Measurements from ENCODE around the gene DOCK9. TPM values are rescaled to one million over a fixed set of nuclear protein-coding genes. Genes with fewer than 3 reads are reported as not detected.

Gene DOCK9
- total RNA-seq, 8 experiments from 2014 or later: 1.8 to 39.0 (median 4.9) TPM

DNA sequence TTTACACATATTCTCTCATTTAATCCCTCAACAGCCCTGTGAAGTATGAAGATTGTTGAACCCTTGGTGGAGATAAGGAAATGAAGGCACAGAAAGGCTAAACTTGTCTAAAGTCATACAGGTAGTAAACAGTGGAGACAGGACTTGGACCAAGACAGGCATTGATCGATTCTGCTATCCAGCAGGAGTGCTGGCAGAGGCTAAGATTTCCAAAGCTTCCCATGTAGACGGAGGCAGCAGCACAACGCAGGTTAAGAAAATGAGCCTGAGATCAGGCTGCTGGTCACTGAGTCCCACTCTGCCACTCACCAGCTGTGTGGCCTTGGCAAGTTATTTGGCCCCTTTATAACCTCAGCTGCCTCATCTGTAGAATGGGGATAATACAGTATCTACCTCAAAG is 140.0 kb downstream of the DOCK9 start:
- H3K27ac ChIP-seq: no peak overlapping the region
- 61 to 100% (median 84%) methylated on average over 1 to 3 of the region's 3 CpGs; no CpG with 5 or more reads in 3 of the 10 experiments for WGBS, 10 experiments
- ATAC-seq (replicated peaks in 6 of 8): no peak
- in situ Hi-C loops (cut with MboI; ENCODE audit: low pct_unique_long_range_greater_than_20kb in 2 of 9, low sequenced_read_pairs in 9 of 9, unreplicated experiment in 9 of 9): loop anchor here in 3 of 9 experiments (25.0 kb wide), 2 partner anchors 351 to 376 kb away; no protein-coding TSS in a partner anchor
- H3K4me3 ChIP-seq: no peak overlapping the region
- peaks cover 6 to 10% of the 10 kb centered on the region in 2 donors for H3K4me1 ChIP-seq (replicated peaks in 1 of 2)

- in situ Hi-C loops (cut with MboI; ENCODE audit: low pct_unique_long_range_greater_than_20kb in 2 of 9, low sequenced_read_pairs in 9 of 9, unreplicated experiment in 9 of 9): loop anchor here in 3 of 9 experiments (25.0 kb wide), 2 partner anchors 348 to 373 kb away; no protein-coding TSS in a partner anchor
- WGBS, 10 experiments: 79 to 100% (median 93%) methylated on average over 1 to 3 of the region's 3 CpGs; no CpG with 5 or more reads in 4 of the 10 experiments
- no peak for ATAC-seq (replicated peaks in 6 of 8)
- Histone ChIP-seq H3K4me1 (replicated peaks in 1 of 2) (peaks cover 4 to 10% of the 10 kb centered on the region in 2 donors), H3K4me3 (no peak overlapping the region), H3K27ac (no peak overlapping the region)
These were observed 142.7 kb downstream of the DOCK9 start for GRCh38 chr13:98835156-98835555.

DNA sequence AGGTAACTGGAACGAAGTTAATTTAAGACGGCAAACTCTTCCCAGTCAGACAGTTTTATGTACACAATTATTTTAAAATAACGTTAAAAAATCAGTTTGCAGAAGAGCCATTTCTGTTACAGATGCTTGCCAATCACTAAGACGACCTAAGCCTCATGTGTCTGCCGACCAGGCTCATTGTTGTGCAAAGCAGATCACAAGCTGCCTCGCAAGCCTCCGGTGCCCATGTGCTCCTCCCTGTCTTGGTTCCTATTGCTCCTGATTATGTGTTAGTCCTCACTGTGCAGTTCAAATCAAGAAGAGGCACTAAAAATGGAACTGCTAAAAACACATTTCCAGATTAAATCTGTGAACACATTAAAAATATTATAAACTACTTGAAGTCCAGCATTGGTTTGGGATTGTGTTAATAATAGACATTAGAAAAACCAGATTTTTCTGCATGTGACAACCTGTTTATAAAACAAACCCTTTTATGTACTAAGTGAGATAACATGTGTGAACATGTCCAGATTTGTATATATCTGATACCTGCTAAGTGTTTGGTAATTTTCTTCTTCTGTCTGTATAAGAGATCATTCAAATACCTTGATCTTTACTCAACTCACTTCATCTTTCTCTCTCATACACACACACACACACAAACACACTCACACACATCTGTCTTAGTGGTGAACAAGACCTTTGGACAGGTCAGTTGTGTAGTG is 143.5 kb downstream of the DOCK9 start:
- in situ Hi-C loops (cut with MboI; ENCODE audit: low pct_unique_long_range_greater_than_20kb in 2 of 9, low sequenced_read_pairs in 9 of 9, unreplicated experiment in 9 of 9): loop anchor here in 3 of 9 experiments (25.0 kb wide), 2 partner anchors 347 to 372 kb away; no protein-coding TSS in a partner anchor
- Histone ChIP-seq H3K4me1 (replicated peaks in 1 of 2) (peaks cover 4 to 10% of the 10 kb centered on the region in 2 donors), H3K27ac (no peak overlapping the region), H3K4me3 (no peak overlapping the region)
- ATAC-seq (replicated peaks in 6 of 8): peak in 7 of 8 experiments; percentile 57 to 93 (median 84)
- WGBS, 10 experiments: 2 to 62% (median 28%) methylated on average over 3 to 7 of the region's 7 CpGs; no CpG with 5 or more reads in 2 of the 10 experiments

DNA sequence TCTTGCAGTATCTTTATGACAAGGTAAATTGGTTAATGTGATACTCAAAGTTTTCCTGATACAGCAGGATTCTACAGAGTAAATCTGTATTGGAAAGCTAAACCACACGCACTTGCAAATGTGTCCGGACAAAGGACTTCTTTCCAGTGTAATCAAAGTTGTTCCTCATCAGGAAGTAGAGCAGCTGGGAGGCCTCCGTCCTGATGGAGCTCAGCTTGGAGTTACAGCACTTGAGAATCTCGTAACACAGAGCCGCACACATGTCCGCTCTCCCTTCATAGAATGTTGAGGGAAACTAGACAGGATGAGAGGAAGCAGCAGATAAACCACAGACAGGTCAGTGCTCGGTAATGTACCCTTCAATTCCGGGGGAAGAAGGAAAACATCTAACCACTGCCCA is 146.6 kb downstream of the DOCK9 start:
- no peak for ATAC-seq (replicated peaks in 6 of 8)
- no peak overlapping the region for H3K27ac ChIP-seq
- WGBS, 10 experiments: 75 to 84% (median 83%) methylated on average over 1 to 8 of the region's 8 CpGs; no CpG with 5 or more reads in 5 of the 10 experiments
- in situ Hi-C loops (cut with MboI; ENCODE audit: low pct_unique_long_range_greater_than_20kb in 2 of 9, low sequenced_read_pairs in 9 of 9, unreplicated experiment in 9 of 9): loop anchor here in 3 of 9 experiments (25.0 kb wide), 2 partner anchors 344 to 369 kb away; no protein-coding TSS in a partner anchor
- peaks cover 8 to 12% of the 10 kb centered on the region in 2 donors for H3K4me1 ChIP-seq (replicated peaks in 1 of 2)
- no peak overlapping the region for H3K4me3 ChIP-seq

GRCh38 chr13:98829541-98829940 is 148.3 kb downstream of the DOCK9 start:
- no peak overlapping the region for H3K4me3 ChIP-seq
- peaks cover 9 to 14% of the 10 kb centered on the region in 2 donors for H3K4me1 ChIP-seq (replicated peaks in 1 of 2)
- no peak for ATAC-seq (replicated peaks in 6 of 8)
- no peak overlapping the region for H3K27ac ChIP-seq
- 60 to 100% (median 93%) methylated on average over 2 to 3 of the region's 5 CpGs; no CpG with 5 or more reads in 5 of the 10 experiments for WGBS, 10 experiments
- in situ Hi-C loops (cut with MboI; ENCODE audit: low pct_unique_long_range_greater_than_20kb in 2 of 9, low sequenced_read_pairs in 9 of 9, unreplicated experiment in 9 of 9): loop anchor here in 3 of 9 experiments (25.0 kb wide), 2 partner anchors 342 to 367 kb away; no protein-coding TSS in a partner anchor

DNA sequence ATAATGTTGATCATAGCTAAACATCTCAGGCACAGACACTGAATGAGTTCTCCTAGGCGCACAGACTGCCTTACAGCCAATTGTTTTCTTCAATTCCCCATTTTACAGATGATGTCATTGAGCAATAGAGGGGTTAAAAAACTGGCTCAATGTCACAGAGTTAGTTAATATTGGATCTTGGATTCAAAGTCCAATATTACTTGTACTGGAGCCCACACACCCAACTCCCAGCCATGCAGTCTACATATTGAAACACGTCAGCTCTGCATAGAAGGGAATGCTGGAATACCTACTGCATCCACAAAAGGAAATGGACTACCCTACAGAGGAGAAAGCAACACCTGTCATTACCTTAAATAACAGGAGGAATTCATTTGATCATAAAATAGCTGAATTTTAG is 149.2 kb downstream of the DOCK9 start:
- no peak overlapping the region for H3K4me3 ChIP-seq
- H3K4me1 ChIP-seq (replicated peaks in 1 of 2): peaks cover 4 to 8% of the 10 kb centered on the region in 2 donors
- in situ Hi-C loops (cut with MboI; ENCODE audit: low pct_unique_long_range_greater_than_20kb in 2 of 9, low sequenced_read_pairs in 9 of 9, unreplicated experiment in 9 of 9): loop anchor here in 3 of 9 experiments (25.0 kb wide), 2 partner anchors 341 to 366 kb away; no protein-coding TSS in a partner anchor
- 86 to 100% (median 100%) methylated on average over 1 to 2 of the region's 2 CpGs; no CpG with 5 or more reads in 5 of the 10 experiments for WGBS, 10 experiments
- no peak overlapping the region for H3K27ac ChIP-seq
- no peak for ATAC-seq (replicated peaks in 6 of 8)

DNA sequence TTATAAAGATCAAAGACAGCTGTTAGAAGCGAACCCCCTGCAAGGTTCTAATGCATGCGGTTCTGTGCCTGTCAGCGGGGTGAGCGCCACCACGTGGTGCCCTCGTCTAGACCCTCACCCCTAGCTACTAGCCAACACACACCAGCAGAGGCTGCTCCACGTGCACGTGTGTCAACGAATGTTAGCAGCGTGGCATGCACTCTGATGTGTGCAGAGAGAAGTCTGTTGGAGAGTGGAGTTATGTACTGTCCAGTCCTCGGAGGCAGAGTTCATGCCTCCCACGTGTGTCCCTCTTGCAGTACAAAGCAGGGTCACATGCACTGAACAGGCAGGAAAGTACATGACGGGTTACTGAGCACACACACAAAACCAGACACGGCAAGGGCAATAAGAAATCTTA is 150.4 kb downstream of the DOCK9 start:
- H3K27ac ChIP-seq: no peak overlapping the region
- peaks cover 4 to 8% of the 10 kb centered on the region in 2 donors for H3K4me1 ChIP-seq (replicated peaks in 1 of 2)
- no peak overlapping the region for H3K4me3 ChIP-seq
- in situ Hi-C loops (cut with MboI; ENCODE audit: low pct_unique_long_range_greater_than_20kb in 2 of 9, low sequenced_read_pairs in 9 of 9, unreplicated experiment in 9 of 9): loop anchor here in 3 of 9 experiments (25.0 kb wide), 2 partner anchors 340 to 365 kb away; no protein-coding TSS in a partner anchor
- WGBS, 10 experiments: 32 to 100% (median 73%) methylated on average over 1 to 12 of the region's 14 CpGs; no CpG with 5 or more reads in 1 of the 10 experiments
- peak in 1 of 8 experiments; percentile 35 for ATAC-seq (replicated peaks in 6 of 8)

GRCh38 chr13:98826146-98826545 is 151.7 kb downstream of the DOCK9 start:
- ATAC-seq (replicated peaks in 6 of 8): no peak
- Histone ChIP-seq H3K27ac (no peak overlapping the region), H3K4me1 (replicated peaks in 1 of 2) (peaks cover 10 to 11% of the 10 kb centered on the region in 2 donors), H3K4me3 (no peak overlapping the region)
- 33 to 100% (median 56%) methylated on average over 1 to 6 of the region's 6 CpGs for WGBS, 10 experiments
- in situ Hi-C loops (cut with MboI; ENCODE audit: low pct_unique_long_range_greater_than_20kb in 2 of 9, low sequenced_read_pairs in 9 of 9, unreplicated experiment in 9 of 9): loop anchor here in 3 of 9 experiments (25.0 kb wide), 2 partner anchors 339 to 364 kb away; no protein-coding TSS in a partner anchor

- WGBS, 10 experiments: 43 to 100% (median 61%) methylated on average over 1 to 4 of the region's 8 CpGs; no CpG with 5 or more reads in 2 of the 10 experiments
- H3K27ac ChIP-seq: no peak overlapping the region
- H3K4me1 ChIP-seq (replicated peaks in 1 of 2): peaks cover 10 to 11% of the 10 kb centered on the region in 2 donors
- no peak overlapping the region for H3K4me3 ChIP-seq
- no peak for ATAC-seq (replicated peaks in 6 of 8)
- in situ Hi-C loops (cut with MboI; ENCODE audit: low pct_unique_long_range_greater_than_20kb in 2 of 9, low sequenced_read_pairs in 9 of 9, unreplicated experiment in 9 of 9): loop anchor here in 3 of 9 experiments (25.0 kb wide), 2 partner anchors 338 to 363 kb away; no protein-coding TSS in a partner anchor
These were observed 152.2 kb downstream of the DOCK9 start for GRCh38 chr13:98825659-98826058.

- H3K4me3 ChIP-seq: no peak overlapping the region
- ATAC-seq (replicated peaks in 6 of 8): no peak
- WGBS, 10 experiments: 51 to 100% (median 83%) methylated on average over 1 to 12 of the region's 13 CpGs; no CpG with 5 or more reads in 1 of the 10 experiments
- H3K27ac ChIP-seq: no peak overlapping the region
- H3K4me1 ChIP-seq (replicated peaks in 1 of 2): peaks cover 10 to 11% of the 10 kb centered on the region in 2 donors
- in situ Hi-C loops (cut with MboI; ENCODE audit: low pct_unique_long_range_greater_than_20kb in 2 of 9, low sequenced_read_pairs in 9 of 9, unreplicated experiment in 9 of 9): loop anchor here in 3 of 9 experiments (25.0 kb wide), 2 partner anchors 337 to 362 kb away; no protein-coding TSS in a partner anchor
These were observed 153.3 kb downstream of the DOCK9 start for GRCh38 chr13:98824376-98825160.

- no peak for ATAC-seq (replicated peaks in 6 of 8)
- 80 to 100% (median 90%) methylated on average over 1 to 5 of the region's 5 CpGs; no CpG with 5 or more reads in 2 of the 10 experiments for WGBS, 10 experiments
- Histone ChIP-seq H3K4me1 (replicated peaks in 1 of 2) (peaks cover 10 to 11% of the 10 kb centered on the region in 2 donors), H3K27ac (no peak overlapping the region), H3K4me3 (no peak overlapping the region)
- in situ Hi-C loops (cut with MboI; ENCODE audit: low pct_unique_long_range_greater_than_20kb in 2 of 9, low sequenced_read_pairs in 9 of 9, unreplicated experiment in 9 of 9): no loop called here
These were observed 154.4 kb downstream of the DOCK9 start for GRCh38 chr13:98823442-98823841.

- no peak for ATAC-seq (replicated peaks in 6 of 8)
- WGBS, 10 experiments: 10 to 70% (median 42%) methylated on average over 1 to 3 of the region's 3 CpGs; no CpG with 5 or more reads in 2 of the 10 experiments
- Histone ChIP-seq H3K4me1 (replicated peaks in 1 of 2) (peaks cover 10 to 11% of the 10 kb centered on the region in 2 donors), H3K27ac (no peak overlapping the region), H3K4me3 (no peak overlapping the region)
- in situ Hi-C loops (cut with MboI; ENCODE audit: low pct_unique_long_range_greater_than_20kb in 2 of 9, low sequenced_read_pairs in 9 of 9, unreplicated experiment in 9 of 9): no loop called here
These were observed 155.6 kb downstream of the DOCK9 start for GRCh38 chr13:98822225-98822606.
